GM18909 (cell line): ENCODE data around the gene TMEM271.

ENCODE experiments used
- ATAC-seq: cut with Tn5 transposase; IDR thresholded peaks from one replicate; pipeline ENCODE4 v1.9.1; 2021; ENCODE audit warnings: mild to moderate bottlenecking; ENCODE audit not compliant: unreplicated experiment, poor library complexity

Gene TMEM271

GRCh38 chr4:576245-576821 is at the start of gene TMEM271:
TSS of gene TMEM271 (minus strand) at chr4:576295. CDS start at chr4:576062, 233 bp downstream.
- ATAC-seq: no peak

GRCh38 chr4:625631-626161 is 49.6 kb upstream of the TMEM271 start:
- no peak for ATAC-seq

- no peak for ATAC-seq
Observed at GRCh38 chr4:624705-625590, 48.9 kb upstream of the TMEM271 start, which contains the start of gene PDE6B. TSS of gene PDE6B (plus strand) at chr4:625573. CDS start at chr4:625627, 54 bp downstream.

GRCh38 chr4:623914-624566 is 47.9 kb upstream of the TMEM271 start:
- ATAC-seq: no peak

GRCh38 chr4:622996-623913 is 47.2 kb upstream of the TMEM271 start:
- no peak for ATAC-seq

- no peak for ATAC-seq
Observed at GRCh38 chr4:622071-622995, 46.2 kb upstream of the TMEM271 start.

- no peak for ATAC-seq
Observed at GRCh38 chr4:621296-622070, 45.4 kb upstream of the TMEM271 start.

GRCh38 chr4:620851-621261 is 44.8 kb upstream of the TMEM271 start:
- ATAC-seq: no peak

GRCh38 chr4:620201-620600 is 44.1 kb upstream of the TMEM271 start:
- ATAC-seq: no peak

GRCh38 chr4:617644-618641 is 41.8 kb upstream of the TMEM271 start:
- ATAC-seq: no peak

GRCh38 chr4:616911-617643 is 41.0 kb upstream of the TMEM271 start:
- no peak for ATAC-seq

GRCh38 chr4:616091-616490 is 40.0 kb upstream of the TMEM271 start:
- no peak for ATAC-seq

- ATAC-seq: no peak
Observed at GRCh38 chr4:613126-613525, 37.0 kb upstream of the TMEM271 start.

GRCh38 chr4:612749-613125 is 36.6 kb upstream of the TMEM271 start:
- no peak for ATAC-seq

- no peak for ATAC-seq
Observed at GRCh38 chr4:612052-612748, 36.1 kb upstream of the TMEM271 start.
